ENCODE data around the gene GOLGA1.
A peak's percentile ranks its signal among the peaks of the same experiment; 100 is the strongest.
"Not testable (repeated sequence)": the region's sequence is repeated elsewhere in the genome, so short reads cannot be mapped to it uniquely, and the experiment has no call there.

The GOLGA1 gene

DNA sequence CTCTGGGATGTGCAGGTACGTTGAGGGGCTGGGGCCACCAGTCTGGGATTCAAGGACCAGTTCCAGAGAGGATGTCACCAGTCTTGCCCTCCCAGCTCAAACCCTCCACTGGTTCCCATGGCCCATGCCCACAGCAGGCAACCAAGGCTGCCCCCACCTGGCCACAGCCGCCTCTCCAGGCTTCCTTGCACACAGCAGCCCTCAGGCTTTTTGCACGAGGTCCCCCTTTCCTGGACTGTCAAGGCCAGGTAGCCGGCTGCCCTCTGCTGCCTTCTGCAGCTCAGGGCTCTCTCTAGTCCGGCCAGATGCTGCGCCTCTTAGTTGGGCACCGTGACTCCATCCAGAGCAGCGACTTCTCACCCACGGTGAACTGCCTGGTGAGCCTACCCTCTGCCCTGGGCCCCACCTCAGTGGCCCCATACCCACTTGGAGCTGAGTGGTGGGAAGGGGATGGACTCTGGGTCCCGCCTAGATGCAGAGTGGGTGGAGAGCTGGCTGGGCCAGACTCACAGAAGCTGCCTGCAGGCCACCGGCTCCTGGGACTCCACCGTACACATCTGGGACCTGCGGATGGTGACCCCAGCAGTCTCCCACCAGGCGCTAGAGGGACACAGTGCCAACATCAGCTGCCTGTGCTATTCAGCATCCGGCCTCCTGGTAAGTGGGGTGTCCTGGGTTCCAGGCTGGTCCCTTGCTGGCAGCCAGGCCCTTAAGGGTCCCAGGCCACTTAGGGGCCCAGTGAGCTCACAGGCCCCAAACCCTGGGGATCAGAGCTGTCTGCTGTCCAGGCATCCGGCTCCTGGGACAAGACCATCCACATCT, 84.7 kb downstream of the GOLGA1 start:
- Histone ChIP-seq H3K4me3 (ENCODE audit: low read depth in 1 of 2, low read length in 2 of 2) (no peak overlapping the region), H3K27me3 (ENCODE audit: low read depth, low read length) (no peaks in the 10 kb centered on the region), H3K27ac (ENCODE audit: low read length) (no peak overlapping the region), H3K4me1 (ENCODE audit: control insufficient read depth in 1 of 2, insufficient read depth in 2 of 2, low read length in 2 of 2) (peaks cover 17 to 32% of the 10 kb centered on the region in 2 donors), H3K9me3 (ENCODE audit: control insufficient read depth in 1 of 2, low read length in 2 of 2) (no peaks in the 10 kb centered on the region), H3K36me3 (ENCODE audit: control insufficient read depth in 1 of 2, insufficient read depth in 2 of 2, low read length in 2 of 2) (peaks cover 35 to 42% of the 10 kb centered on the region in 2 donors)

DNA sequence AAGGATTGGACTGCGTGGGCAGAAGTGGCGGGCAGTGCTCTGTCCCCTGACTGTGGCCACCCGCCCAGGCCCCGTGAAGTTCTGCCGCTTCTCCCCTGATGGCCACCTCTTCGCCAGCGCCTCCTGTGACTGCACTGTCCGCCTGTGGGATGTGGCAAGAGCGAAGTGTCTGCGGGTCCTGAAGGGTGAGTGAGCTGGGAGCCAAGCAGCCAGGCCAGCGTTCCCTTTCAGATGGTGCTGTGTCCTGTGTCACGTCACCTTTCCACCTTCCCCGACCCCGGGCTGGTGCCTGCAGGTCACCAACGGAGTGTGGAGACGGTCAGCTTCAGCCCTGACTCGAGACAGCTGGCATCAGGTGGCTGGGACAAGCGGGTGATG, 85.3 kb downstream of the GOLGA1 start:
- H3K27me3 ChIP-seq (ENCODE audit: low read depth, low read length), result no peaks in the 10 kb centered on the region
- peaks cover 32 to 42% of the 10 kb centered on the region in 2 donors for H3K36me3 ChIP-seq (ENCODE audit: control insufficient read depth in 1 of 2, insufficient read depth in 2 of 2, low read length in 2 of 2)
- no peaks in the 10 kb centered on the region for H3K9me3 ChIP-seq (ENCODE audit: control insufficient read depth in 1 of 2, low read length in 2 of 2)
- no peak overlapping the region for H3K4me3 ChIP-seq (ENCODE audit: low read depth in 1 of 2, low read length in 2 of 2)
- H3K4me1 ChIP-seq (ENCODE audit: control insufficient read depth in 1 of 2, insufficient read depth in 2 of 2, low read length in 2 of 2), result peaks cover 12 to 26% of the 10 kb centered on the region in 2 donors
- no peak overlapping the region for H3K27ac ChIP-seq (ENCODE audit: low read length)

DNA sequence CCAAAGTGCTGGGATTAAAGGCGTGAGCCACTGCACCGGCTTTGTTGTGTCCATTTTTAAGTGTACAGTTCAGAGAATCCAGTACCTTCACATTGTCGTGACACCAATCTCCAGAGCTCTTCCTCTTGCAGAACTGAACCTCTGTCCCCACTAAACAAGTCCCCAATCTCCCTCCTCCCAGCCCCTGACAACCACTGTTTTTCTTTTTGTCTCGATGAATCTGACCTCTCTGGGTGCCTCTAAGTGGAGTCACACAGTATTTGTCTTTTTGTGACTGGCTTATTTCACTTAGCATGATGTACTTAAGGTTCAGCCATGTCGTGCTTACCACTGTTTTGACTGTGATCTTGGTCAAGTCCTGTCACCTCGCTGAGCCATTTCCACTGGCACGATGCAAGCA, 86.1 kb downstream of the GOLGA1 start:
- H3K36me3 ChIP-seq (ENCODE audit: control insufficient read depth in 1 of 2, insufficient read depth in 2 of 2, low read length in 2 of 2), result peaks cover 25 to 35% of the 10 kb centered on the region in 2 donors
- H3K27me3 ChIP-seq (ENCODE audit: low read depth, low read length), result no peaks in the 10 kb centered on the region
- peaks cover 6 to 19% of the 10 kb centered on the region in 2 donors for H3K4me1 ChIP-seq (ENCODE audit: control insufficient read depth in 1 of 2, insufficient read depth in 2 of 2, low read length in 2 of 2)
- no peak overlapping the region for H3K4me3 ChIP-seq (ENCODE audit: low read depth in 1 of 2, low read length in 2 of 2)
- no peaks in the 10 kb centered on the region for H3K9me3 ChIP-seq (ENCODE audit: control insufficient read depth in 1 of 2, low read length in 2 of 2)
- H3K27ac ChIP-seq (ENCODE audit: low read length), result no peak overlapping the region

DNA sequence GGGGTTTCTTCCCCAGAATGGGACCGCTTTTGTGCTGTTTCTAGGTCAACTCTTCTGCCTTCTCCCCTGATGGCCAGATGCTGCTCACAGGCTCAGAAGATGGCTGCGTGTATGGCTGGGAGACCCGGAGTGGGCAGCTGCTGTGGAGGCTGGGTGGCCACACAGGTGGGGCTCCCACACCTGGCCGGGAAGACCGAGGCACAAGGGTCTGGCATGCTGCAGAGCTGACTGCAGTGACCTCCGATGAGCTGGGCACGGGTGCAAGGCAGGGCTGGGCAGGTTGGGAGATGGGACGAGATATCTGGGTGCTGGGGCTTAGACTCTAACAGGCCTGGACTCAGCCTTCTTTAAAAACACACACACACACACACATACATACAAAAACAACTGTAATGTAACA, 86.7 kb downstream of the GOLGA1 start:
- H3K9me3 ChIP-seq (ENCODE audit: control insufficient read depth in 1 of 2, low read length in 2 of 2), result no peaks in the 10 kb centered on the region
- no peak overlapping the region for H3K27ac ChIP-seq (ENCODE audit: low read length)
- no peak overlapping the region for H3K4me3 ChIP-seq (ENCODE audit: low read depth in 1 of 2, low read length in 2 of 2)
- peaks cover 19 to 28% of the 10 kb centered on the region in 2 donors for H3K36me3 ChIP-seq (ENCODE audit: control insufficient read depth in 1 of 2, insufficient read depth in 2 of 2, low read length in 2 of 2)
- no peaks in the 10 kb centered on the region for H3K27me3 ChIP-seq (ENCODE audit: low read depth, low read length)
- H3K4me1 ChIP-seq (ENCODE audit: control insufficient read depth in 1 of 2, insufficient read depth in 2 of 2, low read length in 2 of 2), result peaks cover 6 to 18% of the 10 kb centered on the region in 2 donors

DNA sequence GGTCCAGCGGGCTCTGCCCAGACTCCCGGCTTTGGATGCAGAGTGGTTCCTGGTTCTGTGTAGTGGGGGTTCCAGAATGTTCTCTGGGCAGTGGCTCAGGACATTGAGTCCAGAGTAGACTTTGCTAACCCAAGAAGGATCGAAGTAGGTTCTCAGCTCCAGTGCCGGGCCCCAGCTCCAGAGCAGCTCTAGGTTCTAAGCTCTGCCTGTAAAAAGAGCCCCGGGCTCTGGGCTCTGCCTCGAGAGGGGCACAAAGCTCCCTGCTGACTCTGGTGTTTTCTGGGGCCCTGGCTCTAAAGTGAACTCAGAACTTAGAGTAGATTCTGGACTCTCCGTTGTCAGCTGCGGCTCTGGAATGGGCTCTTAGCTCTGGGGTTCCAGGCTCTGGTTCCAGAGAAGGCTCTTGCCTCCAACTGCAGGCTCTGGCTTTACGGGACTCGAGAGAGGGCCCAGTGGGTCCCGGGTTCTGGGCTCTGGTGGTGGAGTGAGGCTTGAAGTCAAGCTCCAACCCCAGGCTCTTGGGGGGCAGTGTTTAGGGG, 87.2 kb downstream of the GOLGA1 start:
- H3K4me3 ChIP-seq (ENCODE audit: low read depth in 1 of 2, low read length in 2 of 2), result peak overlapping the region in 1 of 2 donors; percentile 55
- no peak overlapping the region for H3K27ac ChIP-seq (ENCODE audit: low read length)
- H3K4me1 ChIP-seq (ENCODE audit: control insufficient read depth in 1 of 2, insufficient read depth in 2 of 2, low read length in 2 of 2), result peaks cover 6 to 18% of the 10 kb centered on the region in 2 donors
- no peaks in the 10 kb centered on the region for H3K27me3 ChIP-seq (ENCODE audit: low read depth, low read length)
- peaks cover 14 to 23% of the 10 kb centered on the region in 2 donors for H3K36me3 ChIP-seq (ENCODE audit: control insufficient read depth in 1 of 2, insufficient read depth in 2 of 2, low read length in 2 of 2)
- H3K9me3 ChIP-seq (ENCODE audit: control insufficient read depth in 1 of 2, low read length in 2 of 2), result no peaks in the 10 kb centered on the region

DNA sequence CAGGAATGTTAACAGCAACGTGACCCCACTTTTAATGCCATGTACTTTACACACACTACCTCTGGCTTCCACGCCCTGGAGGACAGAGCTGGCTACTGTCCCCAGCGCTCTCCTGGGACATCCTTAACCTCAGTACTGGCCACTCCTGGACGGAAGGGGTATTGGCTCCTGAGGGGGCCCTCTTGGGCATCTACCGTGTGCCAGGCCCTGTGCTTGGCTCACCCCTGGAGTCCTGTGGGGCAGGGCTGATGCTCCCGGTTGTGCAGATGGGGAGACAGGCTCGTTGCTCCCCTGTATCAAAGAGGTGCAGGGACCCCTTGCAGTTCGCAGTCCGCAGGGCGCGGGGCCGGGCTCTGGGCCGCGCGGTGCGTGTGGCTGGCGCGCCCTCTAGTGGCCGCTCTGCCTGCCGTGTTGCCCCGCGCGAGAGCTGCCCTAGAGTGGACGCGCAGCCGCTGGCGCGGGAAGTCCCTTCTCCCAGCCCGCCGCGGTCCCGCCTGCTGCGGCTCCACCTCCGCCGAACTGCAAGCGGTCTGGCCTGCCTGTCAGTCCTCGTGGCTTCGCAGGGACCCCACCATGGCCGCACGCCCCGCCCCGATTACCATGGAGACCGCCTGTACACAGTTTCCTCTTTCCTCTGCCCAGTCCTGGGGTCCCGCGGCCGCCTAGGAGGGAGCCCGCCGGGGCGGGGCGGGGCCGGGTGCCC, 87.9 kb downstream of the GOLGA1 start, which contains the start of gene WDR38:
WDR38 (plus strand) TSS at position 632 of the 703 bp plus-strand sequence. CDS start 72 bp downstream, outside the sequence.
- H3K4me1 ChIP-seq (ENCODE audit: control insufficient read depth in 1 of 2, insufficient read depth in 2 of 2, low read length in 2 of 2), result peaks cover 6 to 18% of the 10 kb centered on the region in 2 donors
- peak within 1 kb of the TSS; percentile 55 for H3K4me3 ChIP-seq (ENCODE audit: low read depth in 1 of 2, low read length in 2 of 2)
- H3K36me3 ChIP-seq (ENCODE audit: control insufficient read depth in 1 of 2, insufficient read depth in 2 of 2, low read length in 2 of 2), result peaks cover 7 to 16% of the 10 kb centered on the region in 2 donors
- H3K27me3 ChIP-seq (ENCODE audit: low read depth, low read length), result no peaks in the 10 kb centered on the region
- H3K9me3 ChIP-seq (ENCODE audit: control insufficient read depth in 1 of 2, low read length in 2 of 2), result no peaks in the 10 kb centered on the region
- no peak within 1 kb of the TSS for H3K27ac ChIP-seq (ENCODE audit: low read length)

DNA sequence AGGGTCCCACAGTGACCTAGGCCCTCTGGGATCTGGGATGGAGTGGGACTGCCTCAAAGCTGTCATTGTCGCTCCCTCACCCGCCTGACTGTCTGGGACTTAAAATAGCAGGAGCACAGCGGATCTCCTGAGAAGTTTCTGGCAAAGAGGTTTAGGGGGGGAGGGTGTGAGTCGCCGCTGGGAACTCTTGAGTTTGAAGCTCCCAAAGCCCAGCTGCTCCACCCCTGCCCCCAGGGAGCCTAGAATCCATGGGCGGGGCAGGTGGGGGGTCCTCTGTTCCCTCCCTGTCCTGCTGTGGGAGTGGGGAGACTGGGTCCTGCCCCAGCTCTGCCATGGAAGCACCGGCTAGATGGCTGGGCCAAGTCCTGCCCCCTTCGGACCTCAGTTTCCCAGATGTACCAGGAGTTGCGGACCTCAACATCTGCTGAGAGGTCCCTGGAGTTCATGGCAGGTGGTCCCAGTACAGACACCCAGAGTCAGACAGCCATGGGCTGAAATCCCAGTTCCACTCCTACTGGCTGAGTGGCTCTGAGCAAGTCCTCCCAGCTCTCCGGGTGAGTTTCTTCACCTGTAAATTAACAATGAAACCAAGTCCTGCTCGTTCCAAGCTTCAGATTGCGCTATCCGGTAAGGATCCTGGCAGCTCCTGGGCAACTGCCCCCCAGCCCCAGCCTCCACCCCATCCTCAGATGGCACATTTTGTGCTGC, 88.6 kb downstream of the GOLGA1 start:
- peaks cover 0 to 9% of the 10 kb centered on the region in 2 donors for H3K36me3 ChIP-seq (ENCODE audit: control insufficient read depth in 1 of 2, insufficient read depth in 2 of 2, low read length in 2 of 2)
- no peaks in the 10 kb centered on the region for H3K27me3 ChIP-seq (ENCODE audit: low read depth, low read length)
- H3K9me3 ChIP-seq (ENCODE audit: control insufficient read depth in 1 of 2, low read length in 2 of 2), result no peaks in the 10 kb centered on the region
- no peak overlapping the region for H3K27ac ChIP-seq (ENCODE audit: low read length)
- peak overlapping the region; percentile 55 for H3K4me3 ChIP-seq (ENCODE audit: low read depth in 1 of 2, low read length in 2 of 2)
- peaks cover 6 to 18% of the 10 kb centered on the region in 2 donors for H3K4me1 ChIP-seq (ENCODE audit: control insufficient read depth in 1 of 2, insufficient read depth in 2 of 2, low read length in 2 of 2)

DNA sequence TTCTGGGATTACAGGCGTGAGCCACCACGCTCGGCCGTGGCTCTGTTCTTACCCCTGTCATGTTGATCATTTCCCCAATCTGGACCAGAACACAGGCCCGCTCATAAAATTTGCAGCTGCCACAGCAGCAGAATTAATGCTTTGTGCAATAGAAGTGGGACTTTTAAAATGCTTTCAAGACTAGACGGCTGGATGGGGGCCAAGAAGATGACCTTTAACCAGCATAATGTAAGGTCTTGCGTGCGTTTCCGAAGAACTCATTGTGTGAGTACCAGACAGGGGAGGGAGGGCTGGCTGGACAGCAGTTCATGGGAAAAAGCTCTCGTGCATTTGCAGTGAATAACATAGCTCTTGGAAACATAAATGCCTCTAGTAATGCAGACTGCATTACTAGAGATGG, 91.1 kb downstream of the GOLGA1 start:
- Histone ChIP-seq H3K4me1 (ENCODE audit: control insufficient read depth in 1 of 2, insufficient read depth in 2 of 2, low read length in 2 of 2) (peaks cover 6 to 18% of the 10 kb centered on the region in 2 donors), H3K27ac (ENCODE audit: low read length) (no peak overlapping the region), H3K9me3 (ENCODE audit: control insufficient read depth in 1 of 2, low read length in 2 of 2) (no peaks in the 10 kb centered on the region), H3K4me3 (ENCODE audit: low read depth in 1 of 2, low read length in 2 of 2) (no peak overlapping the region), H3K27me3 (ENCODE audit: low read depth, low read length) (no peaks in the 10 kb centered on the region), H3K36me3 (ENCODE audit: control insufficient read depth in 1 of 2, insufficient read depth in 2 of 2, low read length in 2 of 2) (no peaks in the 10 kb centered on the region)

DNA sequence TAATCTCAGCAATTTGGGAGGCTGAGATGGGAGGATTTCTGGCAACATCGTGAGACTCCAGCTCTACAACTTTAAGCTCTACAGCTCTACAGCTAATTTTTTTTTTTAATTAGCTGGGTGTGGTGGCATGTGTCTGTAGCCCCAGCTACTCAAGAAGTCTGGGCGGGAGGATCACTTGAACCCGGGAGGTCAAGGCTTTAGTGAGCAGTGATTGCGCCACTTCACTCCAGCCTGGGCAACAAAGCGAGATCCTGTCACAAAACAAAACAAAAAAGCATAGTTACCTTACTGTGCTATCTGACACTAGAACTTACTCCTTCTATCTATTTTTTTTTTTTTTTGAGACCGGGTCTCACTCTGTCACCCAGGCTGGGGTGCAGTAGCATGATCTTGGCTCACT, 93.9 kb downstream of the GOLGA1 start:
- no peaks in the 10 kb centered on the region for H3K27me3 ChIP-seq (ENCODE audit: low read depth, low read length)
- peaks cover 0 to 4% of the 10 kb centered on the region in 2 donors for H3K4me1 ChIP-seq (ENCODE audit: control insufficient read depth in 1 of 2, insufficient read depth in 2 of 2, low read length in 2 of 2)
- H3K36me3 ChIP-seq (ENCODE audit: control insufficient read depth in 1 of 2, insufficient read depth in 2 of 2, low read length in 2 of 2), result no peaks in the 10 kb centered on the region
- no peak overlapping the region for H3K27ac ChIP-seq (ENCODE audit: low read length)
- no peak overlapping the region for H3K4me3 ChIP-seq (ENCODE audit: low read depth in 1 of 2, low read length in 2 of 2)
- H3K9me3 ChIP-seq (ENCODE audit: control insufficient read depth in 1 of 2, low read length in 2 of 2), result no peaks in the 10 kb centered on the region

DNA sequence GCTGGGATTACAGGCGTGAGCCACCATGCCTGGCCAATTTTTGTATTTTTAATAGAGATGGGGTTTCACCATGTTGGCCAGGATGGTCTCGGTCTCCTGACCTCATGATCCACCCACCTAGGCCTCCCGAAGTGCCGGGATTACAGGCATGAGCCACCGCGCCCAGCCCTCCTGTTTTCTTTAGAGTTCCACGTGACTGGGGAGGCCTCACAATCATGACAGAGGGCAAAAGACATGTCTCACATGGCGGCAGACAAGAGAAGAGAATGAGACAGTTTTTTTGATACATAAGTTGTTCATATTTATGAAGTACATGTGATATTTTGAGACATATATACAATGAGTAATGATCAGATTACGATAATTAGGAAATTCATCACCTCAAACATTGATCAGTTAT, 94.4 kb downstream of the GOLGA1 start:
- not testable (repeated sequence) for H3K27ac ChIP-seq (ENCODE audit: low read length); H3K4me1 ChIP-seq (ENCODE audit: control insufficient read depth in 1 of 2, insufficient read depth in 2 of 2, low read length in 2 of 2); H3K36me3 ChIP-seq (ENCODE audit: control insufficient read depth in 1 of 2, insufficient read depth in 2 of 2, low read length in 2 of 2)

DNA sequence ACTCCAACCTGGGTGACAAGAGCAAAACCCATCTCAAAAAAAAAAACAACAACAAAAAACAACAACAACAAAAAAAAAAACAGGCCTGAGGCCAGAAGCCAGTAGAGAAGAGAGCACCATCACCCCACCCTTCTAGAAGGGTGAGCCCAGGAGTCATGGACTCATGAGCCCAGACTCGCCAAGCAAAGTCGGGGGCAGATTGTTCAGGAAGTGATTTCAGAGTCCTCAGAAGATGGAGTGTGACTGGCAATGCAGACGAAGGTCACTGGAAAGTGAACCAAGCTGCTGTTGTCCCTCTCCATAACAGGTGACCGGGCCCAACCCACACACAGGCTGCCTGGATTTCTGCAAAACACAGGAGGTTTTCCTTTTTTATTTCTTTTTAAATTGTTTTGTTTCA, 96.6 kb downstream of the GOLGA1 start:
- peaks cover 0 to 3% of the 10 kb centered on the region in 2 donors for H3K4me1 ChIP-seq (ENCODE audit: control insufficient read depth in 1 of 2, insufficient read depth in 2 of 2, low read length in 2 of 2)
- no peak overlapping the region for H3K27ac ChIP-seq (ENCODE audit: low read length)
- H3K4me3 ChIP-seq (ENCODE audit: low read depth in 1 of 2, low read length in 2 of 2), result no peak overlapping the region
- H3K27me3 ChIP-seq (ENCODE audit: low read depth, low read length), result no peaks in the 10 kb centered on the region
- H3K36me3 ChIP-seq (ENCODE audit: control insufficient read depth in 1 of 2, insufficient read depth in 2 of 2, low read length in 2 of 2), result no peaks in the 10 kb centered on the region
- H3K9me3 ChIP-seq (ENCODE audit: control insufficient read depth in 1 of 2, low read length in 2 of 2), result no peaks in the 10 kb centered on the region

More for the DNA sequence above, 94.4 kb downstream of the GOLGA1 start:
- H3K27me3 ChIP-seq (ENCODE audit: low read depth, low read length); H3K9me3 ChIP-seq (ENCODE audit: control insufficient read depth in 1 of 2, low read length in 2 of 2); H3K4me3 ChIP-seq (ENCODE audit: low read depth in 1 of 2, low read length in 2 of 2): not testable (repeated sequence)

All from muscle layer of duodenum (tissue), 2 donors.